ENCODE results near the gene NCK1.

Gene NCK1

DNA sequence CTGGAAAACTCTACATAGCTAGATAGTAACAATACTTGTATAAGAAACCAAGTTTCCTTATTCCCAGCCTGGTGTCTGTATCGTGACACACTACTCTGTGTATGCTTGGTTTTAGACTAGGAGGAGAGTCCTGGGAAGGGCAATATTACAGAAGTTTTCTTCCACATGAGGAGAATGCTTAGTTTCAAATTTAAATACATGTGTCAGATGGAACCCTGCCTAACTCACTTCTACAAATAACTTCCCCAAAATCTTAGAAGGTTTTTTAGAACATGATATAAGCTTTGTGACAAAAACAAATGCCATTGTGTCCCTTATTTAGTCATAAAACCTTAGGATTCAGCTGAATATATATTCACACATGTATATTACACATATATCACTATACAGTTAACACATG lies 88.6 kb downstream of the NCK1 start:
- no peak for DNase-seq (ENCODE audit: low read depth in 1 of 2, low spot score in 1 of 2)
- Histone ChIP-seq H3K27me3 (ENCODE audit: insufficient read depth, poor library complexity, severe bottlenecking) (no peaks in the 10 kb centered on the region), H3K27ac (replicated peaks) (no peak overlapping the region), H3K4me3 (replicated peaks; ENCODE audit: insufficient read depth, low read length) (no peak overlapping the region)
- TF ChIP-seq POLR2AphosphoS5 (IDR thresholded peaks at IDR 0.05; ENCODE audit: low read depth) (no peak), REST (IDR thresholded peaks at IDR 0.05; ENCODE audit: insufficient replicate concordance, low read depth) (no peak), SPI1 (IDR thresholded peaks at IDR 0.05; ENCODE audit: borderline replicate concordance, low read depth) (no peak), GABPA (IDR thresholded peaks at IDR 0.05; ENCODE audit: low read depth) (no peak)
- TF ChIP-seq, protein P1, sequence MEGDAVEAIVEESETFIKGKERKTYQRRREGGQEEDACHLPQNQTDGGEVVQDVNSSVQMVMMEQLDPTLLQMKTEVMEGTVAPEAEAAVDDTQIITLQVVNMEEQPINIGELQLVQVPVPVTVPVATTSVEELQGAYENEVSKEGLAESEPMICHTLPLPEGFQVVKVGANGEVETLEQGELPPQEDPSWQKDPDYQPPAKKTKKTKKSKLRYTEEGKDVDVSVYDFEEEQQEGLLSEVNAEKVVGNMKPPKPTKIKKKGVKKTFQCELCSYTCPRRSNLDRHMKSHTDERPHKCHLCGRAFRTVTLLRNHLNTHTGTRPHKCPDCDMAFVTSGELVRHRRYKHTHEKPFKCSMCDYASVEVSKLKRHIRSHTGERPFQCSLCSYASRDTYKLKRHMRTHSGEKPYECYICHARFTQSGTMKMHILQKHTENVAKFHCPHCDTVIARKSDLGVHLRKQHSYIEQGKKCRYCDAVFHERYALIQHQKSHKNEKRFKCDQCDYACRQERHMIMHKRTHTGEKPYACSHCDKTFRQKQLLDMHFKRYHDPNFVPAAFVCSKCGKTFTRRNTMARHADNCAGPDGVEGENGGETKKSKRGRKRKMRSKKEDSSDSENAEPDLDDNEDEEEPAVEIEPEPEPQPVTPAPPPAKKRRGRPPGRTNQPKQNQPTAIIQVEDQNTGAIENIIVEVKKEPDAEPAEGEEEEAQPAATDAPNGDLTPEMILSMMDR (IDR thresholded peaks at IDR 0.05; ENCODE audit: insufficient read depth, low read length): no peak

GRCh38 chr3:136952292-136952691 lies 90.3 kb downstream of the NCK1 start:
- Histone ChIP-seq H3K27me3 (ENCODE audit: insufficient read depth, poor library complexity, severe bottlenecking) (no peaks in the 10 kb centered on the region), H3K4me3 (replicated peaks; ENCODE audit: insufficient read depth, low read length) (no peak overlapping the region), H3K27ac (replicated peaks) (no peak overlapping the region)
- DNase-seq (ENCODE audit: low read depth in 1 of 2, low spot score in 1 of 2): no peak
- TF ChIP-seq REST (IDR thresholded peaks at IDR 0.05; ENCODE audit: insufficient replicate concordance, low read depth) (no peak), POLR2AphosphoS5 (IDR thresholded peaks at IDR 0.05; ENCODE audit: low read depth) (no peak), SPI1 (IDR thresholded peaks at IDR 0.05; ENCODE audit: borderline replicate concordance, low read depth) (no peak), GABPA (IDR thresholded peaks at IDR 0.05; ENCODE audit: low read depth) (no peak)
- TF ChIP-seq, protein P1 (IDR thresholded peaks at IDR 0.05; ENCODE audit: insufficient read depth, low read length): no peak

GRCh38 chr3:136954251-136954650 lies 92.2 kb downstream of the NCK1 start:
- no peak for TF ChIP-seq GABPA (IDR thresholded peaks at IDR 0.05; ENCODE audit: low read depth)
- TF ChIP-seq SPI1 (IDR thresholded peaks at IDR 0.05; ENCODE audit: borderline replicate concordance, low read depth): no peak
- TF ChIP-seq, protein P1 (IDR thresholded peaks at IDR 0.05; ENCODE audit: insufficient read depth, low read length): no peak
- TF ChIP-seq REST (IDR thresholded peaks at IDR 0.05; ENCODE audit: insufficient replicate concordance, low read depth): no peak
- no peak for TF ChIP-seq POLR2AphosphoS5 (IDR thresholded peaks at IDR 0.05; ENCODE audit: low read depth)

More at GRCh38 chr3:136954251-136954650, 92.2 kb downstream of the NCK1 start:
- DNase-seq (ENCODE audit: low read depth in 1 of 2, low spot score in 1 of 2): no peak
- H3K27ac ChIP-seq (replicated peaks): no peak overlapping the region
- H3K4me3 ChIP-seq (replicated peaks; ENCODE audit: insufficient read depth, low read length): no peak overlapping the region
- no peaks in the 10 kb centered on the region for H3K27me3 ChIP-seq (ENCODE audit: insufficient read depth, poor library complexity, severe bottlenecking)
